Tibial nerve (tissue), 4 donors: ENCODE results near the gene KDM8. TPM values are rescaled to one million over a fixed set of nuclear protein-coding genes. Genes with fewer than 3 reads are reported as not detected.

Source experiments
- DNase-seq, 2 donors: peaks; one replicate each; pipeline ENCODE4 v3.0.0-alpha.2; 2019; ENCODE audit warnings: low spot score in 2 of 2
- H3K27ac ChIP-seq, 4 donors: fragments of 200-600 bp; sonication (generic) in 3 of 4; one replicate each; pipeline ENCODE4 v1.5.1; 2017 to 2019; ENCODE audit warnings: mild to moderate bottlenecking in 1 of 4
- H3K27me3 ChIP-seq, 2 donors: fragments of 200-600 bp; sonication (generic) in 1 of 2; one replicate each; pipeline versions ENCODE4 v1.5.1 to v1.6.0; 2017 to 2019
- H3K36me3 ChIP-seq, 3 donors: fragments of 200-600 bp; sonication (generic); one replicate each; pipeline ENCODE4 v1.5.1; 2018 to 2019
- H3K4me1 ChIP-seq, 4 donors: fragments of 200-600 bp; sonication (generic) in 3 of 4; one replicate each; pipeline ENCODE4 v1.5.1; 2017 to 2019
- H3K4me3 ChIP-seq, 4 donors: fragments of 200-600 bp; sonication (generic) in 3 of 4; one replicate each; pipeline ENCODE4 v1.5.1; 2017 to 2019; ENCODE audit warnings: mild to moderate bottlenecking in 1 of 4, moderate library complexity in 1 of 4
- H3K9me3 ChIP-seq, 4 donors: fragments of 200-600 bp; sonication (generic) in 3 of 4; one replicate each; pipeline ENCODE4 v1.5.1; 2017 to 2019
- CTCF ChIP-seq, 5 experiments: fragments of 200-600 bp in 3 of 5; fragments of 450-650 bp in 2 of 5; sonication (generic) in 3 of 5; IDR thresholded peaks; one replicate each; pipeline ENCODE4 v1.5.1; 2016 to 2019; ENCODE audit warnings: antibody characterized with exemption in 5 of 5, mild to moderate bottlenecking in 3 of 5, moderate library complexity in 2 of 5
- EP300 ChIP-seq, 2 donors: sonication (generic); formaldehyde crosslinking; IDR thresholded peaks; one replicate each; pipeline ENCODE4 v1.6.1; 2017; ENCODE audit warnings: antibody characterized with exemption in 2 of 2, mild to moderate bottlenecking in 1 of 2
- POLR2A ChIP-seq, 2 donors: fragments of 450-650 bp; IDR thresholded peaks; one replicate each; pipeline ENCODE4 v1.6.1; 2017; ENCODE audit warnings: antibody characterized with exemption in 2 of 2, mild to moderate bottlenecking in 2 of 2, moderate library complexity in 2 of 2
- WGBS, 2 donors: methylation state at CpG; one replicate each; pipeline ENCODE4 v1.1.5; 2018; 5-methylcytosine and 5-hydroxymethylcytosine counted together
- total RNA-seq, 4 donors: library from RNA; depleted of rRNA; stranded (reverse); fragments of >200 nt; gene quantifications; one replicate each; pipeline ENCODE4 v1.1.0, GENCODE V29; 2016

The KDM8 gene
- total RNA-seq, 4 donors from 2014 or later = 2.3 to 7.6 (median 4.8) TPM

- Histone ChIP-seq H3K27ac (no peak overlapping the region), H3K4me1 (peaks cover 0 to 9% (median 0%) of the 10 kb centered on the region in 4 donors), H3K9me3 (peaks cover 0 to 14% (median 0%) of the 10 kb centered on the region in 4 donors), H3K27me3 (no peaks in the 10 kb centered on the region), H3K4me3 (no peak overlapping the region), H3K36me3 (no peaks in the 10 kb centered on the region)
- no peak for TF ChIP-seq EP300 (IDR thresholded peaks at IDR 0.05)
- TF ChIP-seq CTCF (IDR thresholded peaks at IDR 0.05) = no peak
- no peak for TF ChIP-seq POLR2A (IDR thresholded peaks at IDR 0.05)
- no peak for DNase-seq
- WGBS, 2 donors = 86 to 88% methylated on average over 7 of the region's 7 CpGs
Measured at GRCh38 chr16:27182906-27183405, 20.4 kb upstream of the KDM8 start.

- no peak for DNase-seq
- TF ChIP-seq CTCF (IDR thresholded peaks at IDR 0.05) = no peak
- TF ChIP-seq EP300 (IDR thresholded peaks at IDR 0.05) = no peak
- H3K9me3 ChIP-seq = peaks cover 0 to 9% (median 0%) of the 10 kb centered on the region in 4 donors
- WGBS, 2 donors = 92 to 100% methylated on average over 1 of the region's 1 CpG
- no peaks in the 10 kb centered on the region for H3K27me3 ChIP-seq
- no peaks in the 10 kb centered on the region for H3K4me1 ChIP-seq
- no peak overlapping the region for H3K27ac ChIP-seq
- no peak overlapping the region for H3K4me3 ChIP-seq
- no peaks in the 10 kb centered on the region for H3K36me3 ChIP-seq
Measured at GRCh38 chr16:27185776-27186130, 17.6 kb upstream of the KDM8 start.

- Histone ChIP-seq H3K4me3 (no peak overlapping the region), H3K27me3 (no peaks in the 10 kb centered on the region), H3K27ac (no peak overlapping the region), H3K4me1 (no peaks in the 10 kb centered on the region), H3K9me3 (no peaks in the 10 kb centered on the region), H3K36me3 (no peaks in the 10 kb centered on the region)
- no peak for DNase-seq
- TF ChIP-seq EP300 (IDR thresholded peaks at IDR 0.05) (no peak), CTCF (IDR thresholded peaks at IDR 0.05) (no peak), POLR2A (IDR thresholded peaks at IDR 0.05) (no peak)
- 79 to 81% methylated on average over 2 of the region's 2 CpGs for WGBS, 2 donors
Measured at GRCh38 chr16:27188633-27189032, 14.7 kb upstream of the KDM8 start.

- no peaks in the 10 kb centered on the region for H3K4me1 ChIP-seq
- no peak overlapping the region for H3K4me3 ChIP-seq
- 53 to 65% methylated on average over 9 to 11 of the region's 13 CpGs for WGBS, 2 donors
- TF ChIP-seq EP300 (IDR thresholded peaks at IDR 0.05) = no peak
- TF ChIP-seq CTCF (IDR thresholded peaks at IDR 0.05) = no peak
- TF ChIP-seq POLR2A (IDR thresholded peaks at IDR 0.05) = no peak
- no peaks in the 10 kb centered on the region for H3K27me3 ChIP-seq
- no peaks in the 10 kb centered on the region for H3K36me3 ChIP-seq
- H3K9me3 ChIP-seq = no peaks in the 10 kb centered on the region
- DNase-seq = no peak
- H3K27ac ChIP-seq = no peak overlapping the region
Measured at GRCh38 chr16:27189335-27189972, 13.9 kb upstream of the KDM8 start.

- no peak for DNase-seq
- no peak overlapping the region for H3K27ac ChIP-seq
- H3K4me3 ChIP-seq = no peak overlapping the region
- H3K36me3 ChIP-seq = no peaks in the 10 kb centered on the region
- 91 to 95% methylated on average over 9 of the region's 12 CpGs for WGBS, 2 donors
- H3K27me3 ChIP-seq = peaks cover 0 to 4% of the 10 kb centered on the region in 2 donors
- H3K4me1 ChIP-seq = no peaks in the 10 kb centered on the region
- no peaks in the 10 kb centered on the region for H3K9me3 ChIP-seq
- TF ChIP-seq POLR2A (IDR thresholded peaks at IDR 0.05) (no peak), CTCF (IDR thresholded peaks at IDR 0.05) (no peak), EP300 (IDR thresholded peaks at IDR 0.05) (no peak)
Measured at GRCh38 chr16:27190316-27190871, 12.9 kb upstream of the KDM8 start.
